Bronchial epithelial cell (primary cell): Measurements from ENCODE around the gene PRUNE1. TPM values are rescaled to one million over a fixed set of nuclear protein-coding genes. Genes with fewer than 3 reads are reported as not detected.

ENCODE experiments used
- DNase-seq: peaks from one replicate; pipeline ENCODE4 v3.0.0-alpha.2; 2010; ENCODE audit warnings: low read depth
- FAIRE-seq: peaks from 2 replicates; lab custom pipeline; 2011; peaks lifted over from hg19 to GRCh38; lab: Jason Lieb, UNC
- H3K27me3 ChIP-seq: 2 replicates; pipeline ENCODE4 v1.5.1; 2011; ENCODE audit warnings: low read length; ENCODE audit not compliant: control insufficient read depth, insufficient read depth
- H3K36me3 ChIP-seq: 2 replicates; pipeline ENCODE4 v1.5.1; 2011; ENCODE audit warnings: low read length; ENCODE audit not compliant: control insufficient read depth, insufficient read depth
- H3K4me3 ChIP-seq: 2 replicates; pipeline ENCODE4 v1.5.1; 2011; ENCODE audit warnings: mild to moderate bottlenecking, low read depth, low read length, control low read depth
- total RNA-seq: library from RNA; depleted of rRNA; stranded (reverse); fragments of >200 nt; gene quantifications from 2 replicates; pipeline ENCODE4 v1.2.1, GENCODE V29; 2014
- TF ChIP-seq, protein P1 (sequence below): IDR thresholded peaks from 2 replicates; pipeline ENCODE4 v1.5.1; 2011; ENCODE audit warnings: mild to moderate bottlenecking, moderate library complexity, low read length, control low read depth, inconsistent platforms; ENCODE audit not compliant: insufficient read depth, severe bottlenecking

PRUNE1 gene
- total RNA-seq, 1 donor from 2014 or later, result 6.6 TPM

- TF ChIP-seq, protein P1, sequence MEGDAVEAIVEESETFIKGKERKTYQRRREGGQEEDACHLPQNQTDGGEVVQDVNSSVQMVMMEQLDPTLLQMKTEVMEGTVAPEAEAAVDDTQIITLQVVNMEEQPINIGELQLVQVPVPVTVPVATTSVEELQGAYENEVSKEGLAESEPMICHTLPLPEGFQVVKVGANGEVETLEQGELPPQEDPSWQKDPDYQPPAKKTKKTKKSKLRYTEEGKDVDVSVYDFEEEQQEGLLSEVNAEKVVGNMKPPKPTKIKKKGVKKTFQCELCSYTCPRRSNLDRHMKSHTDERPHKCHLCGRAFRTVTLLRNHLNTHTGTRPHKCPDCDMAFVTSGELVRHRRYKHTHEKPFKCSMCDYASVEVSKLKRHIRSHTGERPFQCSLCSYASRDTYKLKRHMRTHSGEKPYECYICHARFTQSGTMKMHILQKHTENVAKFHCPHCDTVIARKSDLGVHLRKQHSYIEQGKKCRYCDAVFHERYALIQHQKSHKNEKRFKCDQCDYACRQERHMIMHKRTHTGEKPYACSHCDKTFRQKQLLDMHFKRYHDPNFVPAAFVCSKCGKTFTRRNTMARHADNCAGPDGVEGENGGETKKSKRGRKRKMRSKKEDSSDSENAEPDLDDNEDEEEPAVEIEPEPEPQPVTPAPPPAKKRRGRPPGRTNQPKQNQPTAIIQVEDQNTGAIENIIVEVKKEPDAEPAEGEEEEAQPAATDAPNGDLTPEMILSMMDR, result no peak
- no peak for FAIRE-seq
- DNase-seq, result peak; percentile 43
- H3K36me3 ChIP-seq, result peaks cover 4% of the 10 kb centered on the region
- H3K27me3 ChIP-seq, result no peaks in the 10 kb centered on the region
- H3K4me3 ChIP-seq, result peak within 1 kb of the TSS; percentile 63
Observed at GRCh38 chr1:151047591-151047924, 39.3 kb downstream of the PRUNE1 start, which contains the start of gene C1orf56. C1orf56 (plus strand) TSS chr1:151047751; CDS start chr1:151047848, 97 bp downstream.

- H3K4me3 ChIP-seq, result peak overlapping the region; percentile 63
- no peak for FAIRE-seq
- TF ChIP-seq, protein P1, result peak; percentile 71
- H3K36me3 ChIP-seq, result peaks cover 9% of the 10 kb centered on the region
- no peaks in the 10 kb centered on the region for H3K27me3 ChIP-seq
- DNase-seq, result peak; percentile 76
Observed at GRCh38 chr1:151047925-151048644, 39.8 kb downstream of the PRUNE1 start.

DNA sequence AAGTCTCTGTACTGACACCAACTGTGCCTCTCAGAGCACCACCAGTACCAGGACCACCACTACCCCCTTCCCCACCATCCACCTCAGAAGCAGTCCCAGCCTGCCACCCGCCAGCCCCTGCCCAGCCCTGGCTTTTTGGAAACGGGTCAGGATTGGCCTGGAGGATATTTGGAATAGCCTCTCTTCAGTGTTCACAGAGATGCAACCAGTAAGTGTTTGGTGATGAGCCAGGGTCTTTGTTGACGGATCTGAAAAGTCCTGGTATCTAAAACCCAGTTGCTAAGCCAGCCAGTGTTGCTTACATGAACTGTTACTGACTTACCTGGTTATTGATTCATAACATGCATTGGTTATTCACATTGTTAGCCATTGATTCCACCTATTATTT, 40.4 kb downstream of the PRUNE1 start:
- DNase-seq (peak; percentile 40), FAIRE-seq (no peak)
- no peaks in the 10 kb centered on the region for H3K27me3 ChIP-seq
- TF ChIP-seq, protein P1, result no peak
- peak overlapping the region; percentile 63 for H3K4me3 ChIP-seq
- H3K36me3 ChIP-seq, result peaks cover 9% of the 10 kb centered on the region

GRCh38 chr1:151049458-151049857, 41.2 kb downstream of the PRUNE1 start:
- TF ChIP-seq, protein P1, result no peak
- DNase-seq (no peak), FAIRE-seq (no peak)
- Histone ChIP-seq H3K27me3 (no peaks in the 10 kb centered on the region), H3K36me3 (peaks cover 11% of the 10 kb centered on the region), H3K4me3 (no peak overlapping the region)

DNA sequence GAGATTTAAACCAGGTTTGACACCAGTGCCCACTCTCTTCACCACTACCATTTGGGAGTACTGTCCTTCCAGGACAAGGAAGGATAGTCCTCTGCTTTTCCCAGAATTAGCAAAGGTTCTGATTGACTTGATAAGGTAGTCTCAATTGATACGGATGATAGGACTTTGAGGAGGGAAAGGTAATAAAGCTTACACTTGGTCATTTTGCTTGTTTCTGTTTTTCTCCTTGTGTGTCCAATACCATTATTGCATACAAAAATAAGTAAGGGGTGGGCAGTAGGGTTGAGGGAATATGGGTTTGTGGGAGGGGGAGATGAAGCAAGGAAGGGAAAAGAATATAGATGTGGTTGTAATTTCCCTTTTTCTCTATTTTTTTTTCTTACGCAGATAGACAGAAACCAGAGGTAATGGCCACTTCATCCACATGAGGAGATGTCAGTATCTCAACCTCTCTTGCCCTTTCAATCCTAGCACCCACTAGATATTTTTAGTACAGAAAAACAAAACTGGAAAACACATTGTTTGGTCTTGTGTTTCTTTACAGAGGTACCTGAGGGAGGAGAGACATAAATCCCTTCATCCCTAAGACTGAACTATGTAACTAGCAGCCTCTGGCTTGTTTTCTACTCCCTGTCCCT, 41.9 kb downstream of the PRUNE1 start:
- DNase-seq, result no peak
- TF ChIP-seq, protein P1, result no peak
- no peak for FAIRE-seq
- no peak overlapping the region for H3K4me3 ChIP-seq
- no peaks in the 10 kb centered on the region for H3K27me3 ChIP-seq
- peaks cover 16% of the 10 kb centered on the region for H3K36me3 ChIP-seq
